Measurements from ENCODE around the gene CBX1. TPM values are rescaled to one million over a fixed set of nuclear protein-coding genes. Genes with fewer than 3 reads are reported as not detected.

Gene CBX1
- total RNA-seq, 2 donors from 2014 or later = 35.0 to 43.7 TPM

DNA sequence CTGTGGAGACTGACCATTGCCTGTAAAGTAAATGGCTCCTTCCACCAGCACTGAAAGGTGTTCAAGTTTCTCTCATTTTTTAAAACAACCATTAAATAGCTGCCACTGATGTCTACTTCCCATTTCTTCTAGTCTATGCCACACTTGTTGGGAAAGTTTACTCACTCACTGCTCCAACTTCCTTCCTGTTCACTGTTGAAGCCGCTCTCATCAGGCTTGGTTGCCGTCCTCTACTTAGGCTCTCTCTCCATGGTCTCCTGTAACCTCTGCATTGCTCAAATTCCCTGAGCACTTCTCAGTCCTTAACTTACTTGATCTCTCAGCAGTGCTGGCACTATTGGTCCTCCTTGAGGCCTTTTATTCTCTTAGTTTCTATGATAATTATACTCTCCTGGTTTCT, 38.7 kb upstream of the CBX1 start:
- Histone ChIP-seq H3K4me1 (replicated peaks) (no peaks in the 10 kb centered on the region), H3K27me3 (replicated peaks; ENCODE audit: insufficient read depth) (no peaks in the 10 kb centered on the region), H3K27ac (no peak overlapping the region), H3K4me3 (no peak overlapping the region), H3K36me3 (no peaks in the 10 kb centered on the region), H3K9me3 (no peaks in the 10 kb centered on the region)
- intact Hi-C loops (cut with DNase I) = no loop called here
- WGBS = 56% methylated on average over 2 of the region's 2 CpGs
- TF ChIP-seq, protein P1, sequence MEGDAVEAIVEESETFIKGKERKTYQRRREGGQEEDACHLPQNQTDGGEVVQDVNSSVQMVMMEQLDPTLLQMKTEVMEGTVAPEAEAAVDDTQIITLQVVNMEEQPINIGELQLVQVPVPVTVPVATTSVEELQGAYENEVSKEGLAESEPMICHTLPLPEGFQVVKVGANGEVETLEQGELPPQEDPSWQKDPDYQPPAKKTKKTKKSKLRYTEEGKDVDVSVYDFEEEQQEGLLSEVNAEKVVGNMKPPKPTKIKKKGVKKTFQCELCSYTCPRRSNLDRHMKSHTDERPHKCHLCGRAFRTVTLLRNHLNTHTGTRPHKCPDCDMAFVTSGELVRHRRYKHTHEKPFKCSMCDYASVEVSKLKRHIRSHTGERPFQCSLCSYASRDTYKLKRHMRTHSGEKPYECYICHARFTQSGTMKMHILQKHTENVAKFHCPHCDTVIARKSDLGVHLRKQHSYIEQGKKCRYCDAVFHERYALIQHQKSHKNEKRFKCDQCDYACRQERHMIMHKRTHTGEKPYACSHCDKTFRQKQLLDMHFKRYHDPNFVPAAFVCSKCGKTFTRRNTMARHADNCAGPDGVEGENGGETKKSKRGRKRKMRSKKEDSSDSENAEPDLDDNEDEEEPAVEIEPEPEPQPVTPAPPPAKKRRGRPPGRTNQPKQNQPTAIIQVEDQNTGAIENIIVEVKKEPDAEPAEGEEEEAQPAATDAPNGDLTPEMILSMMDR (IDR thresholded peaks at IDR 0.05) = no peak
- no peak for TF ChIP-seq POLR2A (IDR thresholded peaks at IDR 0.05)
- no peak for TF ChIP-seq POLR2AphosphoS5 (IDR thresholded peaks at IDR 0.05)
- DNase-seq (ENCODE audit: low spot score) = no peak

DNA sequence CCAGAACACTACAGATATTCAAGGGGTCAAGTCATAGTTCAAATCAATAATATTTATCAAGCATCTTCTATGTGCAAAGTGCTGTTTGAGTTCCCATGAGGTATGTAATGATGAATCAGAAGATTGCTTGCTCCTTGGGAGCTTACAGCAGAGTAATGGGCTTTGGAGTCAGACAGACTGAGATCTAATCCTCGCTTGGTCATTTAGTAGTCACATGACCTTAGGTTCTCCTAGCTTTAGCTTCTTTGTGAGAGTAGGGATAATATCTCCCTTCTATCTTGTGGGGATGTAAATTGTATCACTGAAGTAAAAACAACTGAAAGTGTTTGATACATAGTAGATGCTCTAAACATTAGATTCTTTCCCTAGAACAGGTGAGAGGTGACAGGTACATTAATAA, 36.4 kb upstream of the CBX1 start:
- TF ChIP-seq POLR2AphosphoS5 (IDR thresholded peaks at IDR 0.05) = no peak
- TF ChIP-seq POLR2A (IDR thresholded peaks at IDR 0.05) = no peak
- TF ChIP-seq, protein P1 (IDR thresholded peaks at IDR 0.05) = no peak
- H3K4me3 ChIP-seq = no peak overlapping the region
- H3K9me3 ChIP-seq = no peaks in the 10 kb centered on the region
- DNase-seq (ENCODE audit: low spot score) = no peak
- H3K27me3 ChIP-seq (replicated peaks; ENCODE audit: insufficient read depth) = no peaks in the 10 kb centered on the region
- no peaks in the 10 kb centered on the region for H3K36me3 ChIP-seq
- WGBS = 83% methylated on average over 1 of the region's 1 CpG
- H3K4me1 ChIP-seq (replicated peaks) = no peaks in the 10 kb centered on the region
- no peak overlapping the region for H3K27ac ChIP-seq
- intact Hi-C loops (cut with DNase I) = no loop called here

DNA sequence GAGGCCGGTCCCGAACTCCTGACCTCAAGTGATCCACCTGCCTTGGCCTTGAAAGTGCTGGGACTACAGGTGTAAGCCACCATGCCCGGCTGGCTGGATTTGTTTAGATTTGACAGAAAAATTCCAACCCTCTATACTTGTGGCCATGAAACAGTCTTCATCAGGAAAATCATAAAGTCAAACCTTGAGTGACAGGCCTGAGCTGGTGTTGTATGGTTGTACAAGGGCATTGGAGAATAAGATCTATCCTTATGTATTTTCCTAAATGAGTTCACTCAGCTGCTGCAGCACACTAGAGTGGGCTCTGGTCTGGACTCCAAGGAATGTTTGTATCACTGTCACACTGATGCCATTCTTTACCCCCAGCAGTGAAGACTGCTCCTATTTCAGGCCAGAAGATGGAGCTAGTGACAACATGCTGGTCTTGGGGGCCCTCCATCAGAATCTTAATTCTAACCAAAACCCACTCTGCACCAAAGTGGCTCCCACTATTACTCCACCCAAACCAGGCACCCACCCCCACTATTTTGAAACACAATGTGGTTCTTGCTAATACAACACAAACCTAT, 33.7 kb upstream of the CBX1 start:
- intact Hi-C loops (cut with DNase I) = loop anchor here (5.0 kb wide), 1 partner anchor 58 kb away; no protein-coding TSS in a partner anchor
- DNase-seq (ENCODE audit: low spot score) = no peak
- WGBS = 84% methylated on average over 3 of the region's 3 CpGs
- H3K36me3 ChIP-seq = no peaks in the 10 kb centered on the region
- no peaks in the 10 kb centered on the region for H3K4me1 ChIP-seq (replicated peaks)
- no peaks in the 10 kb centered on the region for H3K9me3 ChIP-seq
- H3K4me3 ChIP-seq = no peak overlapping the region
- no peak overlapping the region for H3K27ac ChIP-seq
- TF ChIP-seq POLR2A (IDR thresholded peaks at IDR 0.05) = no peak
- TF ChIP-seq, protein P1 (IDR thresholded peaks at IDR 0.05) = no peak
- no peaks in the 10 kb centered on the region for H3K27me3 ChIP-seq (replicated peaks; ENCODE audit: insufficient read depth)

DNA sequence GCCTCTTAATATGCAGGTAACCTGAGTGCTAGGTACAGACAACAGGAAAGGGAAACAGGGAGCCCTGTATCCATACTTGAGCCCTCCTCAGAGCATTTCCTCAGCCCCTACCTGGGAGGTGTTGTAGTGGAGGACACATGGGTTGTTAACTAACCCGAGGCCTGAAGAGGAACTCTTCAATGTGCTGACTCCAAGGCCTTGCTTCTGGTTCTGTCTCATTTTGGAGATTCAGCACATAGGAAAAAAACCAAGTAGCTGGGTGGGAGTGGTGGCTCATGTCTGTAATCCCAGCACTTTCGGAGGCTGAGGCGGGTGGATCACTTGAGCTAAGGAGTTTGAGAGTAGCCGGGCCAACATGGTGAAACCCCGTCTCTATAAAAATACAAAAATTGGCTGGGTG, 31.1 kb upstream of the CBX1 start:
- WGBS = 72% methylated on average over 5 of the region's 5 CpGs
- Histone ChIP-seq H3K9me3 (no peaks in the 10 kb centered on the region), H3K36me3 (no peaks in the 10 kb centered on the region), H3K27ac (no peak overlapping the region), H3K4me3 (no peak overlapping the region), H3K27me3 (replicated peaks; ENCODE audit: insufficient read depth) (no peaks in the 10 kb centered on the region), H3K4me1 (replicated peaks) (no peaks in the 10 kb centered on the region)
- TF ChIP-seq, protein P1 (IDR thresholded peaks at IDR 0.05) = no peak
- no peak for TF ChIP-seq POLR2A (IDR thresholded peaks at IDR 0.05)
- no peak for TF ChIP-seq POLR2AphosphoS5 (IDR thresholded peaks at IDR 0.05)
- no peak for DNase-seq (ENCODE audit: low spot score)
- intact Hi-C loops (cut with DNase I) = loop anchor here (5.0 kb wide), 1 partner anchor 55 kb away; no protein-coding TSS in a partner anchor

DNA sequence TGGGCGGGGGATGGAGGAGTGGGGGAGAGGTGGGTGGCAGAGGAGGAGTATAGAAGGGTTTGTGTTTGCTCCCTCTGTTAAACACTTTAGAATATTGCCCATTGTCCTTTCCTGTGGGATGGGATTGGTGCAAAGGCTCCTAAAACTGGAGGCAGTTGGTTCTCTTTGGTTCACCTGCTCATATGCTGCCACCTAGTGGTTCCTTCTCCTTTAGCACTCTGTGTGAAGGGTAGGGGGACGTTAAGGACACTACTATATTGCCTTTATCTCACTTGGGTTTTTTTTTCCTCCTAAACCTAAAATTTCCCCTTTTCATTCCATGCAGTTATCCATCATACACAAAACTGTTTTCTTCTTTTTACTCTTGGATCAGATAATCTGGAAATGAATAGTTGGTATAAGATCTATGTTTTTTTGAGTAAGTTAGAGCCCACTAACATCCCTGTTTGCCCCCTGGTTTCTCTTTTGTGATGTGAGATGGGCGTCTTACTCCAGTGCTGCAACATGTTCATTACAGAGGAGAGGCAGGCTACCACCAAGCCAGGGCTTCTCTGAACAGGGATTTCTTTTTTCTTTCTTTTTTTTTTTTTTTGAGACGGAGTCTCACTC, 30.0 kb upstream of the CBX1 start:
- 37% methylated on average over 4 of the region's 4 CpGs for WGBS
- no peak overlapping the region for H3K4me3 ChIP-seq
- peak; percentile 72 for DNase-seq (ENCODE audit: low spot score)
- no peaks in the 10 kb centered on the region for H3K9me3 ChIP-seq
- intact Hi-C loops (cut with DNase I) = loop anchor here (1.0 to 5.0 kb wide), 2 partner anchors 54 to 106 kb away; no protein-coding TSS in a partner anchor
- no peaks in the 10 kb centered on the region for H3K36me3 ChIP-seq
- TF ChIP-seq, protein P1 (IDR thresholded peaks at IDR 0.05) = peak; percentile 38 to 87 (median 82)
- TF ChIP-seq POLR2A (IDR thresholded peaks at IDR 0.05) = no peak
- peak; percentile 55 for TF ChIP-seq POLR2AphosphoS5 (IDR thresholded peaks at IDR 0.05)
- no peaks in the 10 kb centered on the region for H3K27me3 ChIP-seq (replicated peaks; ENCODE audit: insufficient read depth)
- H3K4me1 ChIP-seq (replicated peaks) = no peaks in the 10 kb centered on the region
- no peak overlapping the region for H3K27ac ChIP-seq

Measured in prostate gland (tissue), 2 donors.